SK-N-SH treated with all-trans-retinoic acid at 6 μM for 48 hours (cell line): ENCODE measurements around the gene CTXN1.

ENCODE experiments used
- CSDC2 ChIP-seq: fragments of 250-450 bp; sonication (Bioruptor Pico); IDR thresholded peaks from 2 replicates; pipeline ENCODE4 v1.5.0; 2020; ENCODE audit warnings: mild to moderate bottlenecking, moderate library complexity
- ISL1 ChIP-seq: fragments of 250-450 bp; sonication (Bioruptor Pico); IDR thresholded peaks from 2 replicates; pipeline ENCODE4 v2.1.2; 2022; ENCODE audit warnings: mild to moderate bottlenecking, moderate library complexity
- OSR1 ChIP-seq: fragments of 250-450 bp; sonication (Bioruptor Pico); IDR thresholded peaks from 2 replicates; pipeline ENCODE4 v1.8.0; 2022; ENCODE audit warnings: moderate library complexity, mild to moderate bottlenecking, inconsistent platforms
- PATZ1 ChIP-seq: fragments of 250-450 bp; sonication (Bioruptor Pico); IDR thresholded peaks from 2 replicates; pipeline ENCODE4 v1.8.0; 2020; ENCODE audit warnings: mild to moderate bottlenecking, moderate library complexity, borderline replicate concordance
- PPARA ChIP-seq: fragments of 250-450 bp; sonication (Bioruptor Pico); IDR thresholded peaks from 2 replicates; pipeline ENCODE4 v1.5.0; 2020; ENCODE audit warnings: mild to moderate bottlenecking, borderline replicate concordance
- RARB ChIP-seq: fragments of 250-450 bp; sonication (Bioruptor Pico); IDR thresholded peaks from 2 replicates; pipeline ENCODE4 v1.8.0; 2021; ENCODE audit warnings: mild to moderate bottlenecking, moderate library complexity
- TSHZ2 ChIP-seq: fragments of 250-450 bp; sonication (Bioruptor Pico); IDR thresholded peaks from 2 replicates; pipeline ENCODE4 v1.5.0; 2020; ENCODE audit warnings: mild to moderate bottlenecking, moderate library complexity
- ZFP3 ChIP-seq: fragments of 250-450 bp; sonication (Bioruptor Pico); IDR thresholded peaks from 2 replicates; pipeline ENCODE4 v1.5.0; 2020; ENCODE audit warnings: mild to moderate bottlenecking, moderate library complexity

GRCh38 chr19:7973883-7974282 is 47.9 kb upstream of the CTXN1 start:
- TF ChIP-seq ZFP3: no peak
- TF ChIP-seq PATZ1 (CRISPR knock-in tag): no peak
- no peak for TF ChIP-seq CSDC2 (CRISPR knock-in tag)
- no peak for TF ChIP-seq TSHZ2
- no peak for TF ChIP-seq OSR1
- TF ChIP-seq RARB (CRISPR knock-in tag): no peak
- no peak for TF ChIP-seq ISL1
- no peak for TF ChIP-seq PPARA (CRISPR knock-in tag)
